KMS-11 (cell line): Measurements from ENCODE around the gene NDEL1.

Experiments
- H2AFZ ChIP-seq: fragments of 200-600 bp; sonication (generic); 2 replicates; pipeline ENCODE4 v1.6.1; 2016; ENCODE audit warnings: antibody characterized with exemption, mixed run types, low read depth
- H3K27ac ChIP-seq: fragments of 200-600 bp; sonication (generic); 2 replicates; pipeline ENCODE4 v1.6.1; 2016; ENCODE audit warnings: mild to moderate bottlenecking, mixed run types
- H3K27me3 ChIP-seq: fragments of 200-600 bp; sonication (generic); 2 replicates; pipeline ENCODE4 v1.6.1; 2017; ENCODE audit warnings: mild to moderate bottlenecking, low read depth, mixed run types, moderate library complexity; ENCODE audit not compliant: insufficient read depth
- H3K36me3 ChIP-seq: fragments of 200-600 bp; sonication (generic); 2 replicates; pipeline ENCODE4 v1.6.1; 2017; ENCODE audit warnings: mild to moderate bottlenecking, mixed run types; ENCODE audit not compliant: insufficient read depth
- H3K4me1 ChIP-seq: fragments of 200-600 bp; sonication (generic); 2 replicates; pipeline ENCODE4 v1.6.1; 2016; ENCODE audit warnings: mild to moderate bottlenecking, low read depth, mixed run types; ENCODE audit not compliant: poor library complexity, severe bottlenecking
- H3K4me2 ChIP-seq: fragments of 200-600 bp; sonication (generic); 2 replicates; pipeline ENCODE4 v1.7.0; 2016; ENCODE audit warnings: mild to moderate bottlenecking, mixed run types
- H3K4me3 ChIP-seq: fragments of 200-600 bp; sonication (generic); IDR thresholded peaks from 2 replicates; pipeline ENCODE4 v1.6.1; 2017; ENCODE audit warnings: low read depth, low read length, mixed read lengths; ENCODE audit not compliant: insufficient read depth
- H3K79me2 ChIP-seq: fragments of 200-600 bp; sonication (generic); 2 replicates; pipeline ENCODE4 v1.6.1; 2016; ENCODE audit warnings: low read depth, mixed run types; ENCODE audit not compliant: insufficient read depth
- H3K9ac ChIP-seq: fragments of 200-600 bp; sonication (generic); 2 replicates; pipeline ENCODE4 v1.6.1; 2016; ENCODE audit warnings: mild to moderate bottlenecking, mixed run types
- H4K20me1 ChIP-seq: fragments of 200-600 bp; sonication (generic); 2 replicates; pipeline ENCODE4 v1.6.1; 2016; ENCODE audit warnings: mild to moderate bottlenecking, mixed run types; ENCODE audit not compliant: insufficient read depth
- TF ChIP-seq, protein P1 (sequence below): fragments of 200-600 bp; sonication (generic); conservative IDR thresholded peaks from 2 replicates; pipeline ENCODE4 v1.6.1; 2017; ENCODE audit warnings: low read depth, mild to moderate bottlenecking, antibody characterized with exemption, low read length, moderate library complexity, mixed read lengths

NDEL1 gene

DNA sequence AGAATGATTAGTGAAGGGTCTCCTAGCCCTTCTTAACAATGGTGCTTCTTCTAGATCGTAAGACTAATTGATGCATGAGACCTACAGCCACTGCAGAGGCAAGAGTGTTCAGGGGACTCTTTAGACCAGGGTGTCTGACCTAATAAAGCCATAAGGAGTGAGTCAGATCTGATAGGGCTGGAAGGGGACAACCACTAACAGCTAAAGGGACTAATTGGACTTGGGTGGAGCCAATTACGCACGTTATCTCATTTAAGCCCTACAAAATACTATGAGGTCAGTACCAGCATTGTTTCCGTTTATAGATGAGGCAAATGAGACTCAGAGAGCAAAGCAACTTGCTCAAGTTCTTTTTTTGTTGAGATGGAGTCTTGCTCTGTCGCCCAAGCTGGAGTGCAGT is 23.6 kb upstream of the NDEL1 start:
- Histone ChIP-seq H3K9ac (no peak overlapping the region), H3K27me3 (no peaks in the 10 kb centered on the region), H4K20me1 (no peaks in the 10 kb centered on the region), H3K4me1 (no peaks in the 10 kb centered on the region), H3K36me3 (no peaks in the 10 kb centered on the region), H3K4me3 (no peak overlapping the region), H2AFZ (no peak overlapping the region), H3K27ac (no peak overlapping the region), H3K79me2 (no peaks in the 10 kb centered on the region), H3K4me2 (no peak overlapping the region)
- TF ChIP-seq, protein P1, sequence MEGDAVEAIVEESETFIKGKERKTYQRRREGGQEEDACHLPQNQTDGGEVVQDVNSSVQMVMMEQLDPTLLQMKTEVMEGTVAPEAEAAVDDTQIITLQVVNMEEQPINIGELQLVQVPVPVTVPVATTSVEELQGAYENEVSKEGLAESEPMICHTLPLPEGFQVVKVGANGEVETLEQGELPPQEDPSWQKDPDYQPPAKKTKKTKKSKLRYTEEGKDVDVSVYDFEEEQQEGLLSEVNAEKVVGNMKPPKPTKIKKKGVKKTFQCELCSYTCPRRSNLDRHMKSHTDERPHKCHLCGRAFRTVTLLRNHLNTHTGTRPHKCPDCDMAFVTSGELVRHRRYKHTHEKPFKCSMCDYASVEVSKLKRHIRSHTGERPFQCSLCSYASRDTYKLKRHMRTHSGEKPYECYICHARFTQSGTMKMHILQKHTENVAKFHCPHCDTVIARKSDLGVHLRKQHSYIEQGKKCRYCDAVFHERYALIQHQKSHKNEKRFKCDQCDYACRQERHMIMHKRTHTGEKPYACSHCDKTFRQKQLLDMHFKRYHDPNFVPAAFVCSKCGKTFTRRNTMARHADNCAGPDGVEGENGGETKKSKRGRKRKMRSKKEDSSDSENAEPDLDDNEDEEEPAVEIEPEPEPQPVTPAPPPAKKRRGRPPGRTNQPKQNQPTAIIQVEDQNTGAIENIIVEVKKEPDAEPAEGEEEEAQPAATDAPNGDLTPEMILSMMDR = no peak

DNA sequence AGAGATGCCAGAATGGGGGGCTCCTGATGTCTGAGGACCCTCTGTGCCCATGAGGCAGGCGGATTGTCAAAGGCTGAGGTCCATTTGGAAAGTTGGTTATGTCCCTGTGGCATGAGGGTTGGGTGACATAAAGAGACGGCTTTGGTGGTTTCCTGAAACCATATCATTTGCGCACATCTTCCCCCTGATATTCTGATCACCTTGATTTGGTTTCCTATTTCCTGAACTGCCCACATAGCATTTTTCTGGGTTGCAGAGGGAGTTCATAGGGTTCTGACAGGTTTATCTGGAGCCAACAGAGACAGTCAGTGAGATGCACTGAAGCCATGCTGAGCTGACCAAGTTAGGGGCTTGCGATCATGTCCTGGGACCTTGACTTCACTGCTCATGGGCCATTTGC is 22.4 kb upstream of the NDEL1 start:
- Histone ChIP-seq H4K20me1 (no peaks in the 10 kb centered on the region), H3K79me2 (no peaks in the 10 kb centered on the region), H3K4me3 (no peak overlapping the region), H2AFZ (no peak overlapping the region), H3K4me1 (no peaks in the 10 kb centered on the region), H3K9ac (no peak overlapping the region), H3K4me2 (no peak overlapping the region), H3K27ac (no peak overlapping the region), H3K36me3 (no peaks in the 10 kb centered on the region), H3K27me3 (no peaks in the 10 kb centered on the region)
- TF ChIP-seq, protein P1 = no peak

DNA sequence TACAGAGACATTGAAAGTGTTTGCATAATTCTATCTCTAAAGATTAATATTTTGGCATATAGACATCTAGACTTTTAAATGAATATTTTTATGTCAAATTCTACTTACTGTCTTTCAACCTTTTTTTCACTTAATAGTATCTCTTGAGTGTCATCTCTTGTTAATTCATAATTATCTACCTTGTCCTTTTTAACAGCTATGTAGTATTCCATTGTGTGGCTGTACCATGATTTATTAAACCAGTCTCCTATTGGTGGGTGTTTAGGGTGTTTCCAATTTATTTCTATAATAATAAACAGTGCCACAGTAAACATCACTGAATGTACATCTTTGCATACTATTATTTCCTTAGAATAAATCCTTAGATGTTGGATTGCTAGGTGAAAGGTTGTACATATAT is 21.7 kb upstream of the NDEL1 start:
- Histone ChIP-seq H3K4me2 (no peak overlapping the region), H2AFZ (no peak overlapping the region), H3K36me3 (no peaks in the 10 kb centered on the region), H3K27ac (no peak overlapping the region), H3K27me3 (no peaks in the 10 kb centered on the region), H3K9ac (no peak overlapping the region), H4K20me1 (no peaks in the 10 kb centered on the region), H3K4me3 (no peak overlapping the region), H3K79me2 (no peaks in the 10 kb centered on the region), H3K4me1 (no peaks in the 10 kb centered on the region)
- TF ChIP-seq, protein P1 = no peak

DNA sequence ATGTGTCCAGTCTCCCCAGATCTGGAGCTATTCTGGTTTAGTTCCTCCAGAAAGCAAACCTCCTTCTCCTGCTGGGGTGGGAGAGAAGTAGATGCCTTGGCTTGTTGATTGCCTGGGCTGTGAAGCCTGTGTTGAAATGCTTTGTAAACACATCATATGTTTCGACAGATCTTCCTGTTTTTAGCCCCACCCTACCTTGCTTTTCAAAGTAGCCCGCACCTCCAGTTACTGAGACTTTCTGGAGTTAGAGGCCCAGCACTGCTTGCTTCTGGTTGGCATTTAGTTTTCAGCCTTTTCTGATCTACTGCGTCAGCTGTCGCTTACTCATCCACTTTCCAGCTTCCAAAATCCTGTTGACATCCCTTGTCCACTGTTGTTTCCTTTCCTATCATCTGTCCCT is 17.9 kb upstream of the NDEL1 start:
- Histone ChIP-seq H3K4me1 (no peaks in the 10 kb centered on the region), H3K27ac (no peak overlapping the region), H3K79me2 (no peaks in the 10 kb centered on the region), H3K27me3 (no peaks in the 10 kb centered on the region), H3K36me3 (no peaks in the 10 kb centered on the region), H4K20me1 (no peaks in the 10 kb centered on the region), H3K4me3 (no peak overlapping the region), H3K9ac (no peak overlapping the region), H3K4me2 (no peak overlapping the region), H2AFZ (no peak overlapping the region)
- TF ChIP-seq, protein P1 = no peak

DNA sequence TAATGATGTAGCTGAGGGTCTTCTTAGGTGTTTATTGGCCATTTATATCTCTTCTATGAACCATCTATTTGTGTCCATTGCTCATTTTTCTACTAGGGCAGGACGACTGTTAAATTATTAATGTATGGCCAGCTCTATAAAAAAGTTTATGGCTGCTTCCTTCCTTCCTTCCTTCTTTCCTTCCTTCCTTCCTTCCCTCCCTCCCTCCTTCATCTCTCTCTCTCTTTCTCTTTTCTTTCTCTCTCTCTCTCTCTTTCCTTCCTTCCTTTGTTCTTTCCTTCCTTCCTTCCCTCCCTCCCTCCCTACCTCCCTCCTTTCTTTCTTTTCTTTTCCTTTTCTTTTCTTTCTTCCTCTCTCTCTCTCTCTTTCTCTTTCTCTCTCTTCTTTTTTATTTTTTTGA is 17.2 kb upstream of the NDEL1 start:
- Histone ChIP-seq H3K36me3 (no peaks in the 10 kb centered on the region), H3K4me2 (no peak overlapping the region), H2AFZ (no peak overlapping the region), H3K4me3 (no peak overlapping the region), H3K27ac (no peak overlapping the region), H3K4me1 (no peaks in the 10 kb centered on the region), H3K79me2 (no peaks in the 10 kb centered on the region), H3K27me3 (no peaks in the 10 kb centered on the region), H4K20me1 (no peaks in the 10 kb centered on the region), H3K9ac (no peak overlapping the region)
- TF ChIP-seq, protein P1 = no peak
